Muscle of arm (tissue), 12 donors: Measurements from ENCODE around the gene SLC2A8. TPM values are rescaled to one million over a fixed set of nuclear protein-coding genes. Genes with fewer than 3 reads are reported as not detected.

ENCODE experiments used
- DNase-seq: peaks from one replicate; pipeline ENCODE4 v3.0.0-alpha.2; 2013
- polyA plus RNA-seq, 12 donors: library from polyadenylated mRNA; unstranded; fragments of 120-200 nt; gene quantifications; one replicate each; pipeline ENCODE4 v1.2.1, GENCODE V29; 2013; ENCODE audit not compliant: insufficient read length in 12 of 12

Gene SLC2A8
- polyA plus RNA-seq, 12 donors = 8.7 to 16.1 (median 11.9) TPM; not detected in 1

GRCh38 chr9:127398715-127399400 lies 1.9 kb downstream of the SLC2A8 start:
- no peak for DNase-seq

- no peak for DNase-seq
These were observed 2.8 kb downstream of the SLC2A8 start for GRCh38 chr9:127399736-127400269.

GRCh38 chr9:127402401-127403090 lies 5.6 kb downstream of the SLC2A8 start:
- no peak for DNase-seq

- DNase-seq = no peak
These were observed 6.7 kb downstream of the SLC2A8 start for GRCh38 chr9:127403507-127404192.

- DNase-seq = no peak
These were observed 7.7 kb downstream of the SLC2A8 start for GRCh38 chr9:127404631-127405030.

GRCh38 chr9:127405344-127406125 lies 8.6 kb downstream of the SLC2A8 start:
- DNase-seq = no peak

GRCh38 chr9:127406799-127407491 lies 10.0 kb downstream of the SLC2A8 start:
- DNase-seq = no peak

GRCh38 chr9:127407492-127407843 lies 10.5 kb downstream of the SLC2A8 start:
- DNase-seq = no peak

- no peak for DNase-seq
These were observed 14.2 kb downstream of the SLC2A8 start for GRCh38 chr9:127411122-127411521.

- DNase-seq = no peak
These were observed 18.2 kb downstream of the SLC2A8 start for GRCh38 chr9:127415141-127415540.

- DNase-seq = no peak
These were observed 18.7 kb downstream of the SLC2A8 start for GRCh38 chr9:127415657-127416056.

GRCh38 chr9:127417131-127418036 lies 20.4 kb downstream of the SLC2A8 start:
- DNase-seq = no peak

- no peak for DNase-seq
These were observed 21.1 kb downstream of the SLC2A8 start for GRCh38 chr9:127418037-127418471.

- no peak for DNase-seq
These were observed 22.4 kb downstream of the SLC2A8 start for GRCh38 chr9:127419348-127419747.

GRCh38 chr9:127421057-127421456 lies 24.1 kb downstream of the SLC2A8 start:
- no peak for DNase-seq

- DNase-seq = no peak
These were observed 25.3 kb downstream of the SLC2A8 start for GRCh38 chr9:127422133-127422782.

- DNase-seq = no peak
These were observed 25.8 kb downstream of the SLC2A8 start for GRCh38 chr9:127422787-127423186.

GRCh38 chr9:127423476-127423933 lies 26.5 kb downstream of the SLC2A8 start:
- no peak for DNase-seq

GRCh38 chr9:127423934-127424675 lies 27.1 kb downstream of the SLC2A8 start, which contains the start of gene ZNF79:
ZNF79 (plus strand) TSS chr9:127424382; CDS start chr9:127424788, 406 bp downstream.
- DNase-seq = peak; percentile 97
